GM12878 (cell line): ENCODE data around the gene LSP1.

Experiments
- NFIC ChIP-seq: IDR thresholded peaks from 2 replicates; pipeline ENCODE4 v1.6.1; 2012; ENCODE audit warnings: low read depth, mild to moderate bottlenecking, inconsistent platforms, low read length, moderate library complexity
- SRF ChIP-seq, 2 experiments: IDR thresholded peaks; 2 replicates each; pipeline ENCODE4 v1.6.1; 2011; ENCODE audit warnings: low read depth in 2 of 2, low read length in 2 of 2, mild to moderate bottlenecking in 1 of 2, moderate library complexity in 1 of 2

GRCh38 chr11:1906181-1906580 is 53.3 kb downstream of the LSP1 start:
- TF ChIP-seq SRF (IDR thresholded peaks at IDR 0.05; ENCODE audit: low read depth in 2 of 2, low read length in 2 of 2): no peak
- TF ChIP-seq NFIC: no peak
